ENCODE measurements around the gene AQP2. TPM values are rescaled to one million over a fixed set of nuclear protein-coding genes. Genes with fewer than 3 reads are reported as not detected.

Gene AQP2
- total and polyA plus RNA-seq, 2 donors from 2014 or later = 122 to 666 TPM

DNA sequence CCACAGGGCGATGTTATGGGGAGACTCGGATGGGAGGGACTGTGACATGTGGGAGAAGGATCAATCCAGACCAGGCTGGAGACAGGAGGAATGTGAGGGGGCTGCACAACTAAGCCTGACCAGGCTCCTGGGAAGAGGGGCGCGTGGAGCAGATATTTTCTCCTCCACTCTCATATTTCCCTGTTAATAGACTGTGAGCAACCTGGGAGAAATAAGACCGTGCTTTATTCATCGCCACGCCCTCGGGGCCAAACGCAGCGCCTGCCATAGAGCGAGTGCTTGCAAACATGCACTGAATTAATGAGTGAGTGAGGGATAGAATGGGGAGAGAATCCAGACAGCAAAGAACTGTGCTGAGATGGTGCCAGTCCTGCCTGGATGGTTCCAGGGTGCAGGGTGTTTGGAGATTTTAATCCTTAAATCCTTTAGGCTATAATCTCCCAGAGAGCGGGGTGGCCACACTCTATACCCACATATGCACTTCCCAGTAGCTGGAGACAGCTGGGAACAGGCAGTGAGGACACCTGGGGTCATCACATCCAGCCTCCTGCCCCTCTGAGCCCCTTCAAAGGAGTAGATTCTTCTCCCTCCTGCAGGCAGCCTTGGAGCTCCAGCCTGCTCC, 33.3 kb upstream of the AQP2 start:
- DNase-seq = peak in 4 of 5 donors; percentile 25 to 69 (median 54)

GRCh38 chr12:49917788-49918173, 32.8 kb upstream of the AQP2 start:
- H3K36me3 ChIP-seq (ENCODE audit: control insufficient read depth in 2 of 3, insufficient read depth in 3 of 3, low read length in 3 of 3) = no peaks in the 10 kb centered on the region
- no peak for FAIRE-seq
- intact Hi-C loops (cut with DNase I) = no loop called here
- H3K9me3 ChIP-seq (ENCODE audit: control insufficient read depth in 2 of 3, insufficient read depth in 1 of 3, low read length in 3 of 3) = no peaks in the 10 kb centered on the region
- DNase-seq = peak in 3 of 5 donors; percentile 25 to 43 (median 36)
- TF ChIP-seq, protein P1, sequence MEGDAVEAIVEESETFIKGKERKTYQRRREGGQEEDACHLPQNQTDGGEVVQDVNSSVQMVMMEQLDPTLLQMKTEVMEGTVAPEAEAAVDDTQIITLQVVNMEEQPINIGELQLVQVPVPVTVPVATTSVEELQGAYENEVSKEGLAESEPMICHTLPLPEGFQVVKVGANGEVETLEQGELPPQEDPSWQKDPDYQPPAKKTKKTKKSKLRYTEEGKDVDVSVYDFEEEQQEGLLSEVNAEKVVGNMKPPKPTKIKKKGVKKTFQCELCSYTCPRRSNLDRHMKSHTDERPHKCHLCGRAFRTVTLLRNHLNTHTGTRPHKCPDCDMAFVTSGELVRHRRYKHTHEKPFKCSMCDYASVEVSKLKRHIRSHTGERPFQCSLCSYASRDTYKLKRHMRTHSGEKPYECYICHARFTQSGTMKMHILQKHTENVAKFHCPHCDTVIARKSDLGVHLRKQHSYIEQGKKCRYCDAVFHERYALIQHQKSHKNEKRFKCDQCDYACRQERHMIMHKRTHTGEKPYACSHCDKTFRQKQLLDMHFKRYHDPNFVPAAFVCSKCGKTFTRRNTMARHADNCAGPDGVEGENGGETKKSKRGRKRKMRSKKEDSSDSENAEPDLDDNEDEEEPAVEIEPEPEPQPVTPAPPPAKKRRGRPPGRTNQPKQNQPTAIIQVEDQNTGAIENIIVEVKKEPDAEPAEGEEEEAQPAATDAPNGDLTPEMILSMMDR (IDR thresholded peaks at IDR 0.05; ENCODE audit: borderline replicate concordance, extremely low read depth, insufficient read depth) = no peak
- no peak overlapping the region for H3K9ac ChIP-seq (ENCODE audit: low read length in 3 of 3)
- H3K27me3 ChIP-seq (ENCODE audit: control insufficient read depth, insufficient read depth, low read length) = no peaks in the 10 kb centered on the region
- no peak overlapping the region for H3K27ac ChIP-seq (ENCODE audit: low read depth in 2 of 2, low read length in 2 of 2)
- H3K4me3 ChIP-seq (ENCODE audit: low read length in 3 of 3) = no peak overlapping the region
- peaks cover 0 to 2% (median 0%) of the 10 kb centered on the region in 3 donors for H3K4me1 ChIP-seq (ENCODE audit: control insufficient read depth in 2 of 3, insufficient read depth in 2 of 3, low read depth in 1 of 3, low read length in 3 of 3)

More for the DNA sequence above, 33.3 kb upstream of the AQP2 start:
- H3K27me3 ChIP-seq (ENCODE audit: control insufficient read depth, insufficient read depth, low read length) = no peaks in the 10 kb centered on the region
- H3K4me1 ChIP-seq (ENCODE audit: control insufficient read depth in 2 of 3, insufficient read depth in 2 of 3, low read depth in 1 of 3, low read length in 3 of 3) = peaks cover 0 to 2% (median 0%) of the 10 kb centered on the region in 3 donors
- TF ChIP-seq, protein P1 (IDR thresholded peaks at IDR 0.05; ENCODE audit: borderline replicate concordance, extremely low read depth, insufficient read depth) = no peak
- no peak overlapping the region for H3K4me3 ChIP-seq (ENCODE audit: low read length in 3 of 3)
- intact Hi-C loops (cut with DNase I) = no loop called here
- FAIRE-seq = no peak
- H3K27ac ChIP-seq (ENCODE audit: low read depth in 2 of 2, low read length in 2 of 2) = no peak overlapping the region
- no peak overlapping the region for H3K9ac ChIP-seq (ENCODE audit: low read length in 3 of 3)
- H3K36me3 ChIP-seq (ENCODE audit: control insufficient read depth in 2 of 3, insufficient read depth in 3 of 3, low read length in 3 of 3) = no peaks in the 10 kb centered on the region
- no peaks in the 10 kb centered on the region for H3K9me3 ChIP-seq (ENCODE audit: control insufficient read depth in 2 of 3, insufficient read depth in 1 of 3, low read length in 3 of 3)

- Histone ChIP-seq H3K4me3 (ENCODE audit: low read length in 3 of 3) (no peak overlapping the region), H3K9me3 (ENCODE audit: control insufficient read depth in 2 of 3, insufficient read depth in 1 of 3, low read length in 3 of 3) (no peaks in the 10 kb centered on the region), H3K27ac (ENCODE audit: low read depth in 2 of 2, low read length in 2 of 2) (no peak overlapping the region), H3K27me3 (ENCODE audit: control insufficient read depth, insufficient read depth, low read length) (no peaks in the 10 kb centered on the region), H3K36me3 (ENCODE audit: control insufficient read depth in 2 of 3, insufficient read depth in 3 of 3, low read length in 3 of 3) (no peaks in the 10 kb centered on the region), H3K9ac (ENCODE audit: low read length in 3 of 3) (no peak overlapping the region), H3K4me1 (ENCODE audit: control insufficient read depth in 2 of 3, insufficient read depth in 2 of 3, low read depth in 1 of 3, low read length in 3 of 3) (peaks cover 0 to 2% (median 0%) of the 10 kb centered on the region in 3 donors)
- no peak for DNase-seq
- intact Hi-C loops (cut with DNase I) = no loop called here
- no peak for FAIRE-seq
- TF ChIP-seq, protein P1 (IDR thresholded peaks at IDR 0.05; ENCODE audit: borderline replicate concordance, extremely low read depth, insufficient read depth) = no peak
These were observed 30.2 kb upstream of the AQP2 start for GRCh38 chr12:49920241-49920914.
